Loucy (cell line): ENCODE data around the gene IFITM1.

Source experiments
- H2AFZ ChIP-seq: fragments of 200-600 bp; sonication (generic); 2 replicates; pipeline ENCODE4 v1.6.0; 2016; ENCODE audit warnings: antibody characterized with exemption, mild to moderate bottlenecking, low read length, moderate library complexity
- H3F3A ChIP-seq: fragments of 200-600 bp; 2 replicates; pipeline ENCODE4 v1.6.0; 2016; ENCODE audit warnings: antibody characterized with exemption, low read depth, mild to moderate bottlenecking
- H3K27me3 ChIP-seq: fragments of 200-600 bp; sonication (generic); 2 replicates; pipeline ENCODE4 v1.6.1; 2014; ENCODE audit warnings: low read length, mild to moderate bottlenecking; ENCODE audit not compliant: insufficient read depth, poor library complexity, severe bottlenecking
- H3K36me3 ChIP-seq: fragments of 200-600 bp; sonication (generic); 2 replicates; pipeline ENCODE4 v1.6.1; 2016; ENCODE audit warnings: low read length; ENCODE audit not compliant: insufficient read depth
- H3K4me1 ChIP-seq: fragments of 200-600 bp; sonication (generic); 2 replicates; pipeline ENCODE4 v1.5.1; 2014; ENCODE audit warnings: low read length, mild to moderate bottlenecking; ENCODE audit not compliant: insufficient read depth, poor library complexity, severe bottlenecking
- H3K4me2 ChIP-seq: fragments of 200-600 bp; sonication (generic); 2 replicates; pipeline ENCODE4 v1.6.0; 2014; ENCODE audit warnings: antibody characterized with exemption, low read length, low read depth, mild to moderate bottlenecking; ENCODE audit not compliant: poor library complexity, severe bottlenecking
- H3K4me3 ChIP-seq: fragments of 200-600 bp; sonication (generic); 2 replicates; pipeline ENCODE4 v1.5.1; 2014; ENCODE audit warnings: low read length, mild to moderate bottlenecking, mixed read lengths; ENCODE audit not compliant: poor library complexity, severe bottlenecking
- H3K79me2 ChIP-seq: fragments of 200-600 bp; sonication (generic); 2 replicates; pipeline ENCODE4 v1.6.1; 2014; ENCODE audit warnings: low read length; ENCODE audit not compliant: insufficient read depth
- H3K9ac ChIP-seq: fragments of 200-600 bp; sonication (generic); 2 replicates; pipeline ENCODE4 v1.6.0; 2014; ENCODE audit warnings: mild to moderate bottlenecking, low read depth, low read length, moderate library complexity; ENCODE audit not compliant: poor library complexity, severe bottlenecking
- H3K9me2 ChIP-seq: fragments of 200-600 bp; sonication (generic); replicated peaks from 2 replicates; pipeline ENCODE4 v1.6.1; 2016; ENCODE audit warnings: low read depth, low read length, mixed read lengths
- H3K9me3 ChIP-seq: fragments of 200-600 bp; sonication (generic); 2 replicates; pipeline ENCODE4 v1.6.1; 2014; ENCODE audit warnings: mild to moderate bottlenecking, antibody characterized with exemption, low read length, low read depth; ENCODE audit not compliant: insufficient read depth
- H4K20me1 ChIP-seq: fragments of 200-600 bp; sonication (generic); 2 replicates; pipeline ENCODE4 v1.6.0; 2014; ENCODE audit warnings: antibody characterized with exemption, low read length, mild to moderate bottlenecking; ENCODE audit not compliant: insufficient read depth, poor library complexity, severe bottlenecking
- EZH2phosphoT487 ChIP-seq: fragments of 200-600 bp; IDR thresholded peaks from 2 replicates; pipeline ENCODE4 v1.6.1; 2018; ENCODE audit warnings: antibody characterized with exemption, mild to moderate bottlenecking, moderate library complexity, borderline replicate concordance
- TF ChIP-seq, protein P1 (sequence below): fragments of 200-600 bp; sonication (generic); conservative IDR thresholded peaks from 2 replicates; pipeline ENCODE4 v1.5.1; 2014; ENCODE audit warnings: mild to moderate bottlenecking, antibody characterized with exemption, low read length

IFITM1 gene

DNA sequence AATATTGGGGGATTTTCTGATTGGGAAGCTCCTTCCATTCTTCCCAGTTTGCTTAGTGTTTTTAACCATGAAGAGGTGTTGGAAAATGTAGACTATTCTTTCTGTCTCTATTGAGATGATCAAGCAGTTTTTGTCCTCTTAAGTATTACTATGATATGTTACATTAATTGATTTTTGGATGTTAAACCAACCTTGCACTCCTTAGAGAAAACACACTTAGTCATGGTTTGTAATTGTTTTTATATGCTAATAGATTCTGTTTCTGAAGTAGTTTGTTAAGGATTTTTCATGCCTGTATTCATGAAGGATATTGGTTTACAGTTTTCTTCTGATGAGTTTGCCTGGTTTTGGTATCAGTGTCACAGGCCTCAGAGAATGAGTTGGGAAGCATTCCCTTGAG is 37.6 kb upstream of the IFITM1 start:
- H3K4me1 ChIP-seq, result no peaks in the 10 kb centered on the region
- H3F3A ChIP-seq, result no peaks in the 10 kb centered on the region
- no peaks in the 10 kb centered on the region for H3K79me2 ChIP-seq
- TF ChIP-seq, protein P1, sequence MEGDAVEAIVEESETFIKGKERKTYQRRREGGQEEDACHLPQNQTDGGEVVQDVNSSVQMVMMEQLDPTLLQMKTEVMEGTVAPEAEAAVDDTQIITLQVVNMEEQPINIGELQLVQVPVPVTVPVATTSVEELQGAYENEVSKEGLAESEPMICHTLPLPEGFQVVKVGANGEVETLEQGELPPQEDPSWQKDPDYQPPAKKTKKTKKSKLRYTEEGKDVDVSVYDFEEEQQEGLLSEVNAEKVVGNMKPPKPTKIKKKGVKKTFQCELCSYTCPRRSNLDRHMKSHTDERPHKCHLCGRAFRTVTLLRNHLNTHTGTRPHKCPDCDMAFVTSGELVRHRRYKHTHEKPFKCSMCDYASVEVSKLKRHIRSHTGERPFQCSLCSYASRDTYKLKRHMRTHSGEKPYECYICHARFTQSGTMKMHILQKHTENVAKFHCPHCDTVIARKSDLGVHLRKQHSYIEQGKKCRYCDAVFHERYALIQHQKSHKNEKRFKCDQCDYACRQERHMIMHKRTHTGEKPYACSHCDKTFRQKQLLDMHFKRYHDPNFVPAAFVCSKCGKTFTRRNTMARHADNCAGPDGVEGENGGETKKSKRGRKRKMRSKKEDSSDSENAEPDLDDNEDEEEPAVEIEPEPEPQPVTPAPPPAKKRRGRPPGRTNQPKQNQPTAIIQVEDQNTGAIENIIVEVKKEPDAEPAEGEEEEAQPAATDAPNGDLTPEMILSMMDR, result no peak
- TF ChIP-seq EZH2phosphoT487, result no peak
- H3K4me3 ChIP-seq, result no peak overlapping the region
- H3K36me3 ChIP-seq, result no peaks in the 10 kb centered on the region
- H3K9ac ChIP-seq, result no peak overlapping the region
- H4K20me1 ChIP-seq, result no peaks in the 10 kb centered on the region
- no peaks in the 10 kb centered on the region for H3K9me2 ChIP-seq
- H3K4me2 ChIP-seq, result no peak overlapping the region
- no peaks in the 10 kb centered on the region for H3K9me3 ChIP-seq
- no peak overlapping the region for H2AFZ ChIP-seq
- no peaks in the 10 kb centered on the region for H3K27me3 ChIP-seq

DNA sequence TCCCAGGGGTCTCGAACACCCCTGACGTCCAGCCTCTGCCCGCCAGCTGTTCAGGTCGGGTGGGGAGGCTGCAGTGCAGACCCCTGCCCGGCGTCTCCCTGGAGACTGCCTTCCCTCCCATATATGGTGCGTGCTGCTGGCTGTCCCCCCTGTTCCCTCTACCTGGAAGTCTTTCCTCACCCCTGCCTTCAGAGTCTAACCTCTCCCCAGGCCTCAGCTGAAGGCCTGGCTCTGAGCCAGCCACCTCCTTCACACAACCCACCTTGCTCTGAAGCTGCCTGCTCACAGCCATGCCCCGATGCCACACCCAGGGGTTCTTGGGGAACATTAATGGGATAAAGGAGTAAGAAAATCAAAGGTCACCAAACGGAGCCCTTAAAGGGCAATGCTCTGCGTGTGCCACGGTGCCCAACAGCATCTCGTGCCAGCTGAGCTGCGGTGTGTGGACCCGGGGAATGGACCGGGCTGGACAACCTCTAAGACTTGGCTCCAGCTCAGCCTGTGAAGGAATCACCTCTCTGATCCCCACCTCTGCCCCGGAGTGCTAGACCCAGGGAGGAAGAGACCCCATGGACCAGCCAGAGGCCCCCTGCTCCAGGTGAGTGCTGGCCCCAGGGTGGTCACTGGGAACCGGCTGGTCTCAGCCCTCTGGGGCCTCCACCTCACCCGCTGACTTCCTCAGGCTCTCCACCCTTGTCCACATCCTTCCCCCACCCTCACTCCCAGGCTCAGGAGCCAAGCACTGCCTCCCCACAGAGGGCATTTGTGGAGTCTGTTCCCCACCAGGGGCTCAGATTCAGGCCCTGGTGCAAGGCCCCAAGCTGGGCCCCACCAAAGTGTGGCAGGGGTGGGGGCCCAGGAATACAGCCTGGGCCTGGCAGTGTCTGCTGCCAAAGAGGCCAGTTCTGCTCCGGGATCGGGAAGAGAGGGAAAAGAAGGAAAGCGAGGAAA is 35.6 kb upstream of the IFITM1 start, which contains the start of gene NLRP6:
Gene NLRP6 (plus strand): TSS at position 407 of the 951 bp plus-strand sequence. CDS start 163 bp downstream, at position 570.
- no peak within 1 kb of the TSS for H3K4me3 ChIP-seq
- H2AFZ ChIP-seq, result no peak within 1 kb of the TSS
- H3K79me2 ChIP-seq, result no peaks in the 10 kb centered on the region
- H3K9ac ChIP-seq, result no peak within 1 kb of the TSS
- no peaks in the 10 kb centered on the region for H3K36me3 ChIP-seq
- H3K4me1 ChIP-seq, result peaks cover 10% of the 10 kb centered on the region
- H4K20me1 ChIP-seq, result no peaks in the 10 kb centered on the region
- H3K9me2 ChIP-seq, result no peaks in the 10 kb centered on the region
- no peaks in the 10 kb centered on the region for H3K9me3 ChIP-seq
- TF ChIP-seq, protein P1, result no peak
- TF ChIP-seq EZH2phosphoT487, result no peak
- no peak within 1 kb of the TSS for H3K4me2 ChIP-seq
- no peaks in the 10 kb centered on the region for H3F3A ChIP-seq
- H3K27me3 ChIP-seq, result no peaks in the 10 kb centered on the region

DNA sequence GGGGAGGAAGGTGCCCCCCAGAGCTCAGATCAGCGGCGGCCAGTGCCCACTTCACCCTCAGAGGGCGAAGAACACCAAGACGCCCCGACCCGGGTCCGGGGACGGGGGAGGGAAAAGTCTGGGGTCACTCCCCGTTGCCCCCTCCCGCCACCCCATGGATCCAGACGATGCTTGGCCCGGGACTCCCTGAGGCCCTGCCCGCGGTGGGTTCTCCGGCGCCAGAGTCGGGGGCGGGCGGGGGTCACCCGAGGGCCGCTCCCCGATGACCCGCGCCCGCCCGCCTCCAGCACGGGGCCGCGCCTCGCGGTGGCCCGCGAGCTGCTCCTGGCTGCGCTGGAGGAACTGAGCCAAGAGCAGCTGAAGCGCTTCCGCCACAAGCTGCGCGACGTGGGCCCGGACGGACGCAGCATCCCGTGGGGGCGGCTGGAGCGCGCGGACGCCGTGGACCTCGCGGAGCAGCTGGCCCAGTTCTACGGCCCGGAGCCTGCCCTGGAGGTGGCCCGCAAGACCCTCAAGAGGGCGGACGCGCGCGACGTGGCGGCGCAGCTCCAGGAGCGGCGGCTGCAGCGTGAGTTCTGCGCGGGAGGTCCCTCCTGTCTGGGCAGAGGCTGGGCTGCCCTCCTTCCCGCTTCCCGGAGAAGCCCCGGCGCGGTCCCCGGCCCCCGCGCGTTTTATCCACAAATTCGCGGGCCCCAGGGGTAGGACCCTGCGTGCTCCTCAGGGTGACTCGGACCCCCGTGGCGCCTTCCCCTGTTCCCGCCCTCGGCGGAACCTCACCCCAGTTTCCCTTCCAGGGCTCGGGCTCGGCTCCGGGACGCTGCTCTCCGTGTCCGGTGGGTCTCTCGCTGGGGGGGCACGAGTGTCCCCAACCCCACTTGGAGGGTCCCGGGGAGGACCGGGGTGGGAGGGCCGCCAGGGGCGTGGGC is 34.5 kb upstream of the IFITM1 start:
- no peaks in the 10 kb centered on the region for H3K27me3 ChIP-seq
- no peaks in the 10 kb centered on the region for H3F3A ChIP-seq
- peaks cover 10% of the 10 kb centered on the region for H3K4me1 ChIP-seq
- H3K9me2 ChIP-seq, result no peaks in the 10 kb centered on the region
- no peaks in the 10 kb centered on the region for H3K79me2 ChIP-seq
- H2AFZ ChIP-seq, result no peak overlapping the region
- no peaks in the 10 kb centered on the region for H4K20me1 ChIP-seq
- TF ChIP-seq, protein P1, result no peak
- no peak for TF ChIP-seq EZH2phosphoT487
- no peak overlapping the region for H3K4me3 ChIP-seq
- H3K9me3 ChIP-seq, result no peaks in the 10 kb centered on the region
- H3K4me2 ChIP-seq, result no peak overlapping the region
- H3K36me3 ChIP-seq, result no peaks in the 10 kb centered on the region
- no peak overlapping the region for H3K9ac ChIP-seq
